GM18873 (cell line): ENCODE data around the gene MLYCD.

Experiments
- ATAC-seq: cut with Tn5 transposase; IDR thresholded peaks from one replicate; pipeline ENCODE4 v1.9.1; 2021; ENCODE audit warnings: mild to moderate bottlenecking, moderate library complexity, moderate number of reproducible peaks; ENCODE audit not compliant: unreplicated experiment, low FRiP score

The MLYCD gene

DNA sequence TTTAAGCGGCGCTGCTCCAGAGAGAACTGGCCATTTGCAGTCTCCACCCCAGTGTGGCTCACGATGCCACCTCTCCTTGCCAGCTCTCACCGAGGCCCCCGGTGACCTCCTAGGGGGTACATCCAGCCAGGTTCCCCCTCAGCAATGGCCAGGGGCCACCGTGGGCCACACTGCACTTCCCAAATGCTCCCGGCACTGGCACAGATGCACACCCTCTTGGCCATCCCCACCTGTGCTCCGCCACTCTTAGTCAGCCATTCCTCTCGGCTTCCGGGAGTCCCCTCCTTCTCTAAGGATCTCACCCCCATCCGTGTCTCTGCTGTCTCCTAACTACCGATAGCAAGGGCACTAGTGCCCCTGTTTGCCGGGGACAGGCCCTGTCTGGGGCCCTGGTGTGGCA is 25.8 kb downstream of the MLYCD start:
- ATAC-seq, result no peak

DNA sequence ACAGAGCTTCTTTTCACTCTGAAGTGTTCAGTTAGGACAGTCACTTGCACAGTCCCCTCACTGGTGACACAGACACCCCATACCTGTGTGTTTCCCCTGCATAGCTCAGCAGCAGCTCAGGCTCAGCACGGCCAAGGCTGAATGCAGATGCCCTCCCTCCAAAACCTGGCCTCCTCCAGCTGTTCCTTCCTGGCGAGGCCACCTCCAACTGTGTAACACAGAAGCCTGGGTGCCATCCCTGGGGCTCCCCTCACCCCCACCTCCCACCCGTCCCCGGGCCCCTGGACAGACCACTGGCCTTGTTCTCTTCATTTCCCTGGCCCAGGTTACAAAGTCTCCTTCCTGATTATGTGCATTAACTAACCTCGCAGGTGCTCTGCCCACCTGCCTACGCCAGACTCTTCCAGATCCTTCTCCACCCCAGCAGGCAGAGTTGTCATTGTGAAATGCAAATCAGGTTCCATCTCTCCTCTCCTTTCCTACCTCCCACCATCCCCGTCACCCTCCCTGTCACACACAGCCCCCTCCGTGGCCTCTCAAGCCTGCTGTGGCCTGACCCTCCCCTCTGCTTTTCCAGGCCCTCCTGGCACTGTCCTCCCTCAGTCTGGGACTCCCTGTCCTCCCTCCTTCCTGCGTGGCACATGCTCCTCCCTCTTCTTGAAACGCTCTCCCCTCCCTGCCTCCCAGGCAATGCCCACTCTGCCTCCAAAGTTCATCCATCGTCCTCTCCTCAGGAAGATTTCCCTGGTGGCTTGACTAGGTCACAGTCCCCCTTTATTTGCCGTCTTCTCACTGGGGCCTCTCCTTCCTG is 26.4 kb downstream of the MLYCD start:
- no peak for ATAC-seq

DNA sequence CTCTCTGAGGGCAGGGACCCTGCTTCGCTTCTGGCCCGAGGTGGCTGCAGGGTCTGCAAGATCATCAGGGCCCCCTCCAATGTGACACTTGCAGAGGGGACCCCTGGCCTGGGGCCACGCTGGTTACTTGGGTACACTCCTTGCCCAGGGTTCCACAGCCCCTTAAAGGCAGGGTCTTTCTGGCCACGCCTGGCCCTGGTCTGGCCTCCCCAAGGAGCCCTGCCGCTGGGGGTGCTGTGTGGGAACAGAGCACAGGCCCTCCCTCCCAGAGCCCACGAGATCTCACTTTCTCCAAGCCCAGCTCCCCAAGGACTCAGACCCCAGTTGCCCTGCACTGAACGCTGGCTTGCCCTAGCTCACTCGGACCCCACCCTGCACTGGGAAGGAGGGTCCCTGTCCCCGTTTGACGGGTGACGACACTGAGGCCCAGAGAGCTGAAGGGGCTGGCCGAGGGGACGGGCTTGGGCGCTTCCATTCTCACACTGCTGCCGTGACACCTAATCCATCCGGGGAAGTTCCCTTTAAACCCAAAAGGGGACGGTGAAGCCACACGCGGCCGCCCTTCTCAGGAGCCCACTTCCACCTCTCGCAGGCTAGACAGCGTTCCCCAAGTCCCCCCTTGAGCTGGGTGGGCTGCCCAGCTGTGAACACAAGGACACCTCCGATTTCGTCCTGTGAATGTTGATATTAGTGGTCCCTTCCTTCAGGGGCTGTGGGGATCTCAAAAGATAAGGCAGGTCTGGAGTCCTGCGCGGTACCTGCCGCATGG is 27.2 kb downstream of the MLYCD start:
- no peak for ATAC-seq

DNA sequence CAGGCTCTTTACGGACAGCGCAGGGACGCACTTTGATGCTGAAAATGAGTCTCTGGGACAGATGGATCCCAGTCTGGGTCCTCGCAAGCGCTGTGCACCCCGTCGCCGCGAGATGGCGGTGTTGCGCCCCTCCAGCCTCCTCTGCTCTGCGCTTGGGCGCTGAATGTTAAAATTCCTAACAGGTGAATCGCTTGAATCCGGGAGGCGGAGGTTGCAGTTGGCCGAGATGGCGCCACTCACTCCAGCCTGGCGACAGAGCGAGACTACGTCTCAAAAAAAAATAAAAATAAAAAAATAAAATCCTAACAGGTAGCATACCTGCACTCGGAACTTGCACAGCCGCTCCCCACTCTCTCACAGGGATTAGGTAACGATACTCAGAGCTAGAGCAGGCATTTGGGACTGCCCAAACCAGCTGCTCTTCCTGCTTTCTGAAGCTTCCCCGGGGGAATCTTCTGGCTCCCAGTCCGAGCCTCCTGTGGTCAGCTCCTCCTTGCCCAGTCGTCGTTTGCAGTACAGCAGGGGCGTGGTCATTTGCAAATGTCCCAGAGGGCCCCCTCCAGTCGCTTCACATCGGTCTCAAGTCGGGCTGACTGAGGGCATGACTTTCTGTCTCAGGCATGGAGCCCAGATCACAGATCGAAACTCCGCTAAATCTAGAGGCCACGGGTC is 27.9 kb downstream of the MLYCD start:
- no peak for ATAC-seq

DNA sequence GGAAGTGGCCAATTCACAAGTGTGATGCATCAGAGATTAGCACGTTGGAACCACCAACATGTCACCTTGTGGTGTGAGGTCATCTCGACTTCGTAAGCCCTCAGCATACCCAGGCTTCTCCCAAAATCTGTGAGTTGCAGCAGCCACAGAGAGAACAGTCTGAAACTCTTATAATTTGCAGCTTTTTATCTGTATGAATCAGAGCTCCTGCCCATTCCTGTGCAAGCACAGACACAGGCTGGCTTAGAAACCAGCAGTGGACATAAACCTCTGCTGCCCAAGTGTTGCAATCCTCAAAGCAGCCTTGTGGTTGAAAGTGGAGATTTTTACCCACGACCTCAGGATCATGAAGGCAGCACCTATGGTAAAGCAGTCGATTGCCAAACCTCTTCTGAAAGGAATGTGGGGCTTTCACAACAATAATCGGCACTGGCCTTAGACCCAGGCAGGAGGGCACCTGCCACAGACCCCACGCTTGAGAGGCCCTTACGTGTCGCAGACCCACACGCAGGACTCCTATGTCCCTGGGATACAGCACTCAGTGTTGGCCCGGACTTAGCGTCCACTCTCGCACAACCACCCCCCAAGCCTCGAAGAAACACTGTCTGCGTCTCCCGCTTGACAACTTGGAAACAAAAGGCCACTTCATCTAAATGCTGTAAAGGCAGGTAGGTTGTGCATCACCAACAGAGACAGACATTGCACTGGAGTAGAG is 29.6 kb downstream of the MLYCD start:
- no peak for ATAC-seq

DNA sequence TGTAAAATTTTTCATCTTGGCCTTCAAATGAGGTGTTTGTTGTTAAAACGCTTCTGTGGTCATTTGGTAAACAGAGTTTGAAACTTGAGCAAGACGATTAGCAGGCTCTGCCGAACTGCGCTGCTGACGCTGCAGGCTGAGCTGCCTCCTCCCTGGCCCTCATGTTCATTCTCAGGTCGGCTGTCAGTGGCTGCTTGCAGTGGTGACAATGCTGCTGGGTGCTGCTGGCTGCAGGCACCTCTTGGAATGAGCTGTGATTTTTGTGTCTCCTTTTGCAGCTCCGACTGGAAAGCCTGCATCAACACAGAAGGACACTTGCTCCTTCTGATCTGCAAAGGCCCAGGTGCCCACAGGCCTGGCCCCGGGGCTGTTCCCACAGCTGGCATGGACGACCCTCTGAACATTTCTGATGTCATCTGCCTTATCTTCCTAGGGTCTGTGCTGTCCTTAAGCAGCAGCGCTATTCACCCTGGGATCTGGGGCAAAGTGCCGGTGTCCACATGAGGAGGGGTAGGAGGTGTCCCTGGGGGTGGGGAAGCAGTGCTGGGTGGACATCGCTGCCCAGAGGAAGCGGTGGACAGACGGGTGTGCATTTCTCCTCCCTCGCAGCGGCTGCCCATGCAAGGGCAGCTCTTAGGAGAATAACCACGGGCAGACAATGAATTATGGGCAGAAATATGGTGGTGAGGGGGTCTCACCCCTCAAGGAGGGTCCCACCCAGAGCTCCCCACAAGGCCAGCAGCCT is 31.1 kb downstream of the MLYCD start:
- no peak for ATAC-seq

DNA sequence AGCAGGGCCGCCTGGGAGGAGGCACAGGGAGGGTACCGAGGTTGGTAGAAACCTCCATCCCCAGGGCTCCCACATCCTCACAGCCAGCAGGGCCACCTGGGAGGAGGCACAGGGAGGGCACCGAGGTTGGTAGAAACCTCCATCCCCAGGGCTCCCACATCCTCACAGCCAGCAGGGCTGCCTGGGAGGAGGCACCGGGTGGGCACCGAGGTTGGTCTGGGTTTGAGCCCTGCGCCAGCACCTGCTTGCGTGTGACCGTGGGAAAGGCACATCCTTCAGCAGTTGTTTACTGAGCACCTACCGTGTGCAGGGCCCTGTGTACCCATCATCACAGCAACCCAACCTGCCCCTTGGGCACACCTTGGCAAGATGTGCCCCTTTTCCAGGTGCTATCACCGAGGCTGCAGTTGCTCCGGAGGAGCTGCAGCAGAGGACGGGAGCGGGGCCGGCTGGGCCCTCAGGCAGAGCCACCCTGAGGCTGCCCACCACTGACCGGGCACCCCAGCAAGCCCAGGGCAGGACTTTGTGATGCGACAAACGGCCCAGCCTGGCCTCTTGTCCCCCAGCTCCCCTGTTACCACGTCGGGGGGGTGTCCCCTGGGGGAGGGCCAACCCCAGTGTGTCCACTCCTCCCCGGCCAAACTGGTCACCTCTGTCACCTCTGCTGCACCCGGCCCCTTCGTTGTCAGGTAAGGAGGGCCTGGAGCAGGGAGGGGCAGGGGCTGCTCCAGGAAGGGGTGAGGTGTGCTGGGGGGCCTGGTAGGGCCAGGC is 32.0 kb downstream of the MLYCD start:
- no peak for ATAC-seq

DNA sequence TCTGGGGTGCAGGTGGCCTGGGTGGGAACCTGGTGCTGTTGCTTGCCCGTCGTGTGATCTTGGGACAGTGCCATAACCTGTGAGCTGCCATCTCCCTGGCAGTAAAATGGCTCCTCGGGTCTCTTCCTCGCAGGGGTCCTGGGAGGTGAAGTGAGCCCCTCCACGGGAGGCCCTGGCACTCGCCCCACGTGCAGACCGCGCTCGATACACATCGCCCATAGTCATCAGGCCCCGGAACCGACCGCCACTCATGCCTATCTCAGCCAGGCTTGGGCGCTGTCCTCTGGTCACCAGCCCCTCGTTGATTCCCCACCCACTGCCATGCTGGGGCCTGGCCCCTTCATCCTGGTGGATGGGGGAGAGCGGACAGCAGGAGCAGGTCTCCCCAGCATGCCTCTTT is 32.6 kb downstream of the MLYCD start:
- no peak for ATAC-seq

DNA sequence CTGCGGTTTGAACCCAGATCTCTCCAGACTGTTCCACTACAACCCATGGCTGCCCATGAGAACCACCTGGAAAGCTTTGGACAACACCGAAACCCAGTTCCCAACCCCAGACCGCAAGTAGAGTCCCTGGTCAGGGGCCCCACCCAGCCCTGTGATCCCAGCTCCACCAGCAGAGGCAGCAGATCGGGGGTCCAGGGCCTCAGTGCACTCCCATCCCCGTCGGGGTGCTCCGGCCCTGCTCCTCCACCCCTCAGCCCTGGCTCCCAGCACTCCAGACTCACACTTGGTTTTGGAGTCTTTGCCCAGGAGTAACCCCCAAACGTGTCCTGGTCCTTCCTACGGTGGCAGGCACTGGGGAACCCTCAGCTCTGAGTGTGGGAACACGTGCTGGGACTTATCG is 33.4 kb downstream of the MLYCD start:
- ATAC-seq, result no peak

DNA sequence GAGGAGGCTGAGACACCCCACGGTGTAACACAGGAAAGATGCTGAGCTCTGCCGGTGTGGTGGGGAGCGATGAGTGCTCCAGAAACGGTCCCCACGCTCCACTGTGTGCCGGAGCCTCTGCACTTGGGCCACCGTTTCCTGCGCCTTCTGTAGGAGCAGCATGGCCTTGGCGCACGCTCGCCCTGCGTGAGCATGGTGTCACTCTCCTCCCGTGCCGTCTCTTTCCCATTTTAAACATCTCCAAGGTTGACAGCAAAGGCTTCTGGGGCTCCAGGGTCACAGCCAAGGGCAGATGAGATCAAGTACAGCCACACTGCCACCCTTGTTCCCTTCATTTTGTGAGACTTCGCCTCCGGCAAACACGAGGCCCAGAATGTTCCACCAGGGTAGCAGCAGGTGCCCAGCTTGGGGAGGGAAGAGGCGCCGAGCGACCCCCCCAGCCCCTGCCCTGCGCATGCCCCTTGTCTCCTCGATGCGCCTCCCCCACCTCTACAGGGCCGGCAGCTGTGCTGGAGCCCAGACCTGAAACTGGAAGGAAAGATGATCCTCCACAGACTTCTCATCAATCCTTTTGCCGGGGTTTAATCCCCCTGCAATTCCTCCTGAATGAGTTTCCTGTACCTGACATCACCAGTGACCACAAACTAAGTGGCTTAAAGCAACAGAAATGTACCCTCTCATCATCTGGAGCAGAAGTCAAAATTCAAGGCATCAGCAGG is 34.2 kb downstream of the MLYCD start:
- ATAC-seq, result no peak

DNA sequence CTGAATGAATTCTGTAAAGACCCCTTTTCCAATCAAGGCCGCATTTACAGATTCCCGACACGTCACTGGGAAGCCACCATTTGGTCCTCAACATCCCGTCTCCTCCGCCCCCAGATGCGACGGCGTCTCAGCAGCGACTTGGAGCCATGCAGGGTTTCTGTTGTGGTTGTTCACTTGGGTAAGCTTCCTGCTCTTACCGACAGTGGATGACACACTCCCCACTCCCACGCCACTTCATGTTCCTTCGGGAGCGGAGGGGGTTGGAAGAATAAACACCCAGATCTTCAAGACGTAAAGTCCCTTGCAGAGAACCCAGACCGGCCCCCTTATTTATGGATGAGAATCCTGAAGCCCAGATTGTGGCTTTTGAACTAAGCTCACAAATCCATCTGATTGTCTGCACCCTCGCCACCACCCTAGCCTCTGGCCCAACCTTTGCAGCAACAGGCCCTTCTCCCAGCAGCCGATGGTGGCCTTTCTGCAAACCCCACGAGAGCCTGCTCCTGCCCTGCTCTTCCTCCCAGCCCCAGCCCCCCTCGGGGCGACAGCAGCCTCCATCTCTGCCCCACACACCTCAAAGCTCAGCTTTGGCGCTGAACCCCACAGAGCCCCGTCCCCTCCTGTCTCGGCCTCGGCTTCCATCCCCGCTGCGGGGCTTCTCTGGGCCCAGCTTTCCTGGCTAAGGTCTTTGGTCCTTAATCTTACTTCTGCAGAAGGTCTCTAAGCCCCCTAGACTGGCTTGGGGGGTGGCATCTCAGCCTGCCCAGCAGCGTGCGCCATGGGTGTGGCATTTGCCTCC is 35.2 kb downstream of the MLYCD start:
- no peak for ATAC-seq

DNA sequence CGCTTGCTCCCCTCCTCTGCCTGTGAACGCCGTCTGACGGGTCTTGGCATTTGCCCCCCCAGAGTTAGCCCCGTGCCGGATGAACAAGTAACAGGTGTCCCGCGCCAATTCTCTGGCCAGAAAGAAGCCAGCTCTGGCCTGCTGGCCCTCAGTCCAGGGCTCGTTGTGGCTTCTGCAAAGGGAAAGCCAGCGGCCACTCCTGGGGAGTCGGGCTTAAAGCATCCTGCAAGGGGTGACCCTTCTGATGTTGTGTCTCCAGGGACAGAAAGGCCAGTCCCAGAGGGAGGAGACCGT is 35.7 kb downstream of the MLYCD start:
- no peak for ATAC-seq

DNA sequence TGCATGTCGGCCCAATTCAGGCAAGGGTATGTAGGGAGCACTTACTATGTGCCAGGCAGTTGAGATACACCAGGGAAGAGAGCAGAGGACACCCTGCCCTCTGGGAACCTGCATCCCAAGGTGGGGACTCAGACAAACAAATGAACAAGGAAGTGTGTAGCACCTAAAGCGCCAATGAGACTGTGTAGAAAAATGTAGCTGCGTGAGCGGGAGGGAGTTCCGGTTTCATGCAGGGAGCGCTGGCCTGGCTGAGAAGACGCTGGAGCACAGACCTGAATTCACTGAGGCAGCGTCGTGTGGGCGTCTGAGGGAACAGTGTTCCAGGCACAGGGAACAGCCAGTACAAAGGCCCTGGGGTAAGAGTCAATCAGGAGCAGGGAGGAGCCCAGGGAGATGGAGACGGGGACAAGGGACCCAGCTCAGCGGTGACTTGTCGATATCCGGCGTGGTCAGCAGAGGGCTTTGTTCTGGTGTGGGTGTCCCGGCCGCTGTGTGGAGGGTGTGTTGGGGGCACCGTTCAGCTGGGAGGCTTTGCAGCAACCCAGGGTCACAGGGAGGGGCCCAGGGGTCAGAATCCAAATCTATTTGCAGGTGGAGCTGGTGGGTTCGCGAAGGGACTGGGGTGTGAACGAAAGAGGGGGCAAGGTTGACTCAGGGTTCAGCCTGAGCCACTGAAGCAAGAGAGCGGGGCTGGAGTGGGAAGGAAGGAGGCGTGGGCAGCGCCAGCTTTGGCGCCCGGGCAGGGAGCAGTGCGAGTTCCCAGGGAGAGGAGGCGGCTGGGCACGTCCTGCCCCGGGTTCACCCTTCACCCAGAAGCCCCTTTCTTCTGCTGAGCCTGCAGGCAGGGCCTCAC is 36.3 kb downstream of the MLYCD start:
- no peak for ATAC-seq

DNA sequence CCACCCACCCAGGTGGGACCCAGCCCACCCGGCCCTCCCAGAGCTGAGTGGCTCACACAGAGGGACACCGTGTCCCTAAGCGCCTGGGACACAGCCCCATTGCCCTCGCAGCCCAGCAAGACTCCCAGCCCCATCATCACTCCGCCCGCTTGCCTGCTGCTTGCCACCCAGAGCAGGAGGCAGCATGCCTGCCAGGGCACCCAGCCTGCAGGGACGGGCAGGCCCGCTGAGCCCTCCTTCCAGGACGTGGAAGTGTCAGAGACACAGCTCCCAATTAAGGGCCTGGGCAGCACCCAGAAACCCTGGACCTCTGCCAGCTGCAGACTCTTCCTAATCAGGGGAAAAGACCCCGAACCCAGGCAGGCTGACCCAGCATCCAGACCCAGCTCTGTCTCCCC is 36.9 kb downstream of the MLYCD start:
- no peak for ATAC-seq

DNA sequence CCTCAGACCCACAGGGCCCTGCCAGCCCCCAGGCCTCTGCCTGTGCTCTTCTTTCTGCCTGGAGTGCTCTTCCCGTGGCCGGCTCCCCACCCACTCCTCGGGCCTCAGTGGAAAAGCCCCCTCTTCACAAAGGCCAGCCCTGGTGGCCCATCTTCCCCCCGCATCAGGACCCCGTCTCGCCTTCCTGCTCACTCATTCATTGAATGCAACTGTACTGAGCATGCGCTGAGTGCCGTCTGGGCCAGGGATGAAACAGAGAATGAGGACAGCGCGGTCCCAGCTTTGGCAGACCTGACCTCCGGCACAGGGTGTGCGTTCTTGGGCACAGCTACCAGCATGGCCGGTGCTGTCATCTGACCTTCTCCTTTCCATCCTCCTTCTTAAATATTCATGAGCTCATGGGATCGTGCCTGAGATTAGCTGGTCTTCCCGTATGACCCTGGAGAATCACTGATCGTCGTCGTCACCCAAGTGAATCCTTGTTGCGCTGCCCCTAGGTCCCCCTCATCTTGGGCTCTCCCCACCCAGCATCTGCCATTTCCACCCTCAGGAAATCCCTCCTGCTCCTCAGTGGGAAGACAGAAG is 37.8 kb downstream of the MLYCD start:
- no peak for ATAC-seq

DNA sequence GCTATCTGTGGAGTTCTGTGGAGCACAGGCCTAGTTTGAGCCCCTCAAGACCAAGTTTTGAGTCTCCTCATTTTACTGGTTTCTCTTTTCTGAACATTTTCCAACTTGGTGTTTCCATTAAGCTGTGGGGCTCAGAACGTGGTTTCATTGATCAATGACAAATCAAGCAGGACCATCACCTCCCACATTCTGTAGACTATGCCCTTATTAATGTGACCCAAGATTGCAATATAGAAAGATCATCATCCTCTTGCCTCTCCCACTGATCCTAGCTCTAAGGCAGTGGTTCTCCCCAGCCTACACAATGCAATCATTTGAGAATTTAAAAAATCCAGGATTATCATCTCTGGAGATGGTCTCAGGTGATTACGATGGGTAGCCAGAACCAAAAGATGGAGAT is 38.4 kb downstream of the MLYCD start:
- no peak for ATAC-seq
